ENCODE measurements around the gene RAET1G. TPM values are rescaled to one million over a fixed set of nuclear protein-coding genes. Genes with fewer than 3 reads are reported as not detected.

RAET1G gene
- total and polyA plus RNA-seq, 2 donors (not counting 1 experiment from before 2014, with no cell fraction given) = not detected

DNA sequence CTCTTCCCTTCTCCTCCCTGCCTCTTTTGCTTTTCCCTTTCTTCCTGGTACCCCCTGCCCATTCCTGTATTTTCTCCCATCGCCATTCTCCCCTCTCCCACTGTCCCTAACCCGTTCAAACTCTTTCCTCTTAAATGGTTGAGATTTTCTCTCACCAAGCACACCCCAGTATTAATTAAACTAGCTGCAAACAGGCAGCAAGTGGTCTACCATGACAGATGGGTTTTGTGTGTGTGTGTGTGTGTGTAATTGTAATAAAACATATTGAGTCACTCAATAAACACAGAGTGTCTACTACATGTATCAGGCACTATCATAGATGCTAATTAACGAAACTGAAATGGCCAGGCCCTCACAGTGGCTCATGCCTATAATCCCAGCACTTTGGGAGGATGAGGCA, 31.7 kb downstream of the RAET1G start:
- H3K27me3 Mint-ChIP-seq = peaks cover 59% of the 10 kb centered on the region
- Histone ChIP-seq H3K4me2 (replicated peaks; ENCODE audit: low read depth, low read length, poor library complexity, severe bottlenecking) (no peak overlapping the region), H3K27me3 (replicated peaks in 1 of 4; ENCODE audit: control extremely low read depth in 1 of 4, control insufficient read depth in 3 of 4, insufficient read depth in 4 of 4, low read length in 3 of 4) (peaks cover 0 to 4% (median 0%) of the 10 kb centered on the region in 4 experiments), H3K9ac (ENCODE audit: low read length) (no peak overlapping the region), H3K4me1 (ENCODE audit: control insufficient read depth in 2 of 2, insufficient read depth in 2 of 2, low read length in 2 of 2) (no peaks in the 10 kb centered on the region), H3K79me2 (ENCODE audit: control insufficient read depth, insufficient read depth, low read length) (no peaks in the 10 kb centered on the region), H2AFZ (ENCODE audit: insufficient read depth, low read depth, low read length, poor library complexity, severe bottlenecking) (no peak overlapping the region), H3K27ac (ENCODE audit: low read length in 2 of 2) (no peak overlapping the region), H3K4me3 (ENCODE audit: control extremely low read depth in 1 of 5, extremely low read depth in 1 of 5, insufficient read depth in 1 of 5, low read depth in 2 of 5, low read length in 4 of 5) (no peak overlapping the region), H3K36me3 (replicated peaks in 1 of 2; ENCODE audit: control extremely low read depth in 1 of 2, control insufficient read depth in 1 of 2, extremely low read depth in 1 of 2, insufficient read depth in 2 of 2, low read length in 1 of 2) (no peaks in the 10 kb centered on the region), H4K20me1 (ENCODE audit: control insufficient read depth, insufficient read depth, low read length, poor library complexity, severe bottlenecking) (no peaks in the 10 kb centered on the region), H3K9me3 (ENCODE audit: control extremely low read depth in 1 of 3, control insufficient read depth in 2 of 3, insufficient read depth in 1 of 3, low read length in 2 of 3) (no peaks in the 10 kb centered on the region)
- ATAC-seq (ENCODE audit: low read depth) = no peak
- H3K27ac Mint-ChIP-seq = no peak overlapping the region
- POLR2A ChIA-PET = no interaction called here
- no peak for DNase-seq
- CTCF ChIA-PET = no interaction called here
- H3K9me3 Mint-ChIP-seq (ENCODE audit: insufficient read depth) = no peaks in the 10 kb centered on the region
- no peak overlapping the region for H3K4me3 Mint-ChIP-seq
- no peak for TF ChIP-seq EZH2 (IDR thresholded peaks at IDR 0.05; ENCODE audit: borderline replicate concordance, insufficient read depth, low read depth, low read length, poor library complexity, severe bottlenecking)
- TF ChIP-seq, protein P1, sequence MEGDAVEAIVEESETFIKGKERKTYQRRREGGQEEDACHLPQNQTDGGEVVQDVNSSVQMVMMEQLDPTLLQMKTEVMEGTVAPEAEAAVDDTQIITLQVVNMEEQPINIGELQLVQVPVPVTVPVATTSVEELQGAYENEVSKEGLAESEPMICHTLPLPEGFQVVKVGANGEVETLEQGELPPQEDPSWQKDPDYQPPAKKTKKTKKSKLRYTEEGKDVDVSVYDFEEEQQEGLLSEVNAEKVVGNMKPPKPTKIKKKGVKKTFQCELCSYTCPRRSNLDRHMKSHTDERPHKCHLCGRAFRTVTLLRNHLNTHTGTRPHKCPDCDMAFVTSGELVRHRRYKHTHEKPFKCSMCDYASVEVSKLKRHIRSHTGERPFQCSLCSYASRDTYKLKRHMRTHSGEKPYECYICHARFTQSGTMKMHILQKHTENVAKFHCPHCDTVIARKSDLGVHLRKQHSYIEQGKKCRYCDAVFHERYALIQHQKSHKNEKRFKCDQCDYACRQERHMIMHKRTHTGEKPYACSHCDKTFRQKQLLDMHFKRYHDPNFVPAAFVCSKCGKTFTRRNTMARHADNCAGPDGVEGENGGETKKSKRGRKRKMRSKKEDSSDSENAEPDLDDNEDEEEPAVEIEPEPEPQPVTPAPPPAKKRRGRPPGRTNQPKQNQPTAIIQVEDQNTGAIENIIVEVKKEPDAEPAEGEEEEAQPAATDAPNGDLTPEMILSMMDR (IDR thresholded peaks at IDR 0.05) = no peak
- no peaks in the 10 kb centered on the region for H3K4me1 Mint-ChIP-seq
- WGBS (ENCODE audit: insufficient coverage) = 100% methylated on average over 1 of the region's 3 CpGs
- intact Hi-C loops (cut with micrococcal nuclease) = no loop called here

DNA sequence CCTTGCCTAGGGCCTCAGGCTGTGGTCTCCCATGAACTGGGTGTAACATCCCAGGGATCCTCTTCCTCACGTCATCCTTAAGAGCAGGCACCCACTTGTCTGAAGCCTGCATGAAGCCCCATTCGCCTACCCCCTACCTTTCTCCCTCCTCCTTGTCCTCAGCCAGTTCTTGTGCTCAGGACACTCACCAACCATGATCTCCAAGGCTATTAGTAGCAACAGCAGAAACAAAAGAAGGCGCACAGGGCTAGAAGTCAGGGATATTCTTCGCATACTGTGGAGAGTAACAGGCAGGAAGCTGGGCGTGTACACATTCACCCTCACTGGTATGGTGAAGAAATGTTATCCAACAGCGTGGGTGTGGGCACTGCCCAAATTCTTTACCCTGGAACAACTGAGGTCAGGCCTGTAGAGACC, 32.3 kb downstream of the RAET1G start:
- H3K9me3 Mint-ChIP-seq (ENCODE audit: insufficient read depth) = no peaks in the 10 kb centered on the region
- no peak for TF ChIP-seq EZH2 (IDR thresholded peaks at IDR 0.05; ENCODE audit: borderline replicate concordance, insufficient read depth, low read depth, low read length, poor library complexity, severe bottlenecking)
- TF ChIP-seq, protein P1 (IDR thresholded peaks at IDR 0.05) = no peak

More for the DNA sequence above, 32.3 kb downstream of the RAET1G start:
- Histone ChIP-seq H3K9ac (ENCODE audit: low read length) (no peak overlapping the region), H3K79me2 (ENCODE audit: control insufficient read depth, insufficient read depth, low read length) (no peaks in the 10 kb centered on the region), H3K27me3 (replicated peaks in 1 of 4; ENCODE audit: control extremely low read depth in 1 of 4, control insufficient read depth in 3 of 4, insufficient read depth in 4 of 4, low read length in 3 of 4) (peaks cover 0 to 4% (median 0%) of the 10 kb centered on the region in 4 experiments), H3K27ac (ENCODE audit: low read length in 2 of 2) (no peak overlapping the region), H3K9me3 (ENCODE audit: control extremely low read depth in 1 of 3, control insufficient read depth in 2 of 3, insufficient read depth in 1 of 3, low read length in 2 of 3) (no peaks in the 10 kb centered on the region), H3K4me3 (ENCODE audit: control extremely low read depth in 1 of 5, extremely low read depth in 1 of 5, insufficient read depth in 1 of 5, low read depth in 2 of 5, low read length in 4 of 5) (no peak overlapping the region), H3K36me3 (replicated peaks in 1 of 2; ENCODE audit: control extremely low read depth in 1 of 2, control insufficient read depth in 1 of 2, extremely low read depth in 1 of 2, insufficient read depth in 2 of 2, low read length in 1 of 2) (no peaks in the 10 kb centered on the region), H4K20me1 (ENCODE audit: control insufficient read depth, insufficient read depth, low read length, poor library complexity, severe bottlenecking) (no peaks in the 10 kb centered on the region), H2AFZ (ENCODE audit: insufficient read depth, low read depth, low read length, poor library complexity, severe bottlenecking) (no peak overlapping the region), H3K4me2 (replicated peaks; ENCODE audit: low read depth, low read length, poor library complexity, severe bottlenecking) (no peak overlapping the region), H3K4me1 (ENCODE audit: control insufficient read depth in 2 of 2, insufficient read depth in 2 of 2, low read length in 2 of 2) (no peaks in the 10 kb centered on the region)
- no peak for DNase-seq
- POLR2A ChIA-PET = no interaction called here
- no peak for ATAC-seq (ENCODE audit: low read depth)
- intact Hi-C loops (cut with micrococcal nuclease) = no loop called here
- 91% methylated on average over 4 of the region's 6 CpGs for WGBS (ENCODE audit: insufficient coverage)
- Mint-ChIP-seq H3K4me3 (no peak overlapping the region), H3K27me3 (peaks cover 57% of the 10 kb centered on the region), H3K4me1 (no peaks in the 10 kb centered on the region), H3K27ac (no peak overlapping the region)
- CTCF ChIA-PET = no interaction called here

Data from B cell (primary cell).